GM18519 (cell line): ENCODE data around the gene FAM131B.

Experiments
- ATAC-seq: cut with Tn5 transposase; IDR thresholded peaks from one replicate; pipeline ENCODE4 v1.9.1; 2021; ENCODE audit warnings: mild to moderate bottlenecking, moderate library complexity; ENCODE audit not compliant: unreplicated experiment, low FRiP score

FAM131B gene

GRCh38 chr7:143383642-143383957, 21.1 kb upstream of the FAM131B start:
- ATAC-seq = no peak

- no peak for ATAC-seq
Observed at GRCh38 chr7:143382791-143383641, 20.5 kb upstream of the FAM131B start.

GRCh38 chr7:143382126-143382790, 19.7 kb upstream of the FAM131B start:
- no peak for ATAC-seq

GRCh38 chr7:143381427-143382125, 19.1 kb upstream of the FAM131B start:
- ATAC-seq = peak; percentile 4

GRCh38 chr7:143380646-143381426, 18.3 kb upstream of the FAM131B start, which contains the start of gene ZYX:
Gene ZYX (plus strand): TSS chr7:143381345. CDS start chr7:143381572, 227 bp downstream.
- ATAC-seq = peak; percentile 58

- peak; percentile 32 for ATAC-seq
Observed at GRCh38 chr7:143380260-143380645, 17.7 kb upstream of the FAM131B start.

GRCh38 chr7:143379611-143380259, 17.2 kb upstream of the FAM131B start:
- no peak for ATAC-seq

GRCh38 chr7:143376396-143376795, 13.9 kb upstream of the FAM131B start:
- ATAC-seq = no peak

- ATAC-seq = no peak
Observed at GRCh38 chr7:143375298-143376034, 13.0 kb upstream of the FAM131B start.

- ATAC-seq = no peak
Observed at GRCh38 chr7:143374561-143374960, 12.0 kb upstream of the FAM131B start.

GRCh38 chr7:143373255-143373794, 10.8 kb upstream of the FAM131B start:
- no peak for ATAC-seq

GRCh38 chr7:143372070-143372469, 9.6 kb upstream of the FAM131B start:
- ATAC-seq = no peak

- ATAC-seq = no peak
Observed at GRCh38 chr7:143369678-143370651, 7.5 kb upstream of the FAM131B start.

- ATAC-seq = no peak
Observed at GRCh38 chr7:143368387-143368786, 5.9 kb upstream of the FAM131B start.

GRCh38 chr7:143367972-143368371, 5.5 kb upstream of the FAM131B start:
- no peak for ATAC-seq

GRCh38 chr7:143363016-143363937, 764 bp upstream of the FAM131B start:
- no peak for ATAC-seq

- no peak for ATAC-seq
Observed at GRCh38 chr7:143361552-143362130, 872 bp downstream of the FAM131B start.
